Liver (tissue), 9 donors: Measurements from ENCODE around the gene ISX. TPM values are rescaled to one million over a fixed set of nuclear protein-coding genes. Genes with fewer than 3 reads are reported as not detected.

Experiments
- DNase-seq: peaks from one replicate; pipeline ENCODE4 v3.0.0-alpha.2; 2017; ENCODE audit warnings: low spot score
- H3K27ac ChIP-seq, 2 donors: one replicate each; pipeline ENCODE4 v1.7.0; 2013; ENCODE audit warnings: inconsistent platforms in 2 of 2, low read length in 2 of 2, control low read depth in 1 of 2, low read depth in 1 of 2, mild to moderate bottlenecking in 1 of 2
- H3K27me3 ChIP-seq, 4 donors: one replicate each; pipeline versions ENCODE4 v1.6.1 to v1.7.0; 2013; ENCODE audit warnings: low read length in 3 of 4, inconsistent platforms in 1 of 4, mild to moderate bottlenecking in 1 of 4, moderate library complexity in 1 of 4; ENCODE audit not compliant: control insufficient read depth in 4 of 4, insufficient read depth in 4 of 4
- H3K36me3 ChIP-seq, 4 donors: one replicate each; pipeline versions ENCODE4 v1.6.1 to v1.7.0; 2013; ENCODE audit warnings: low read length in 3 of 4, mild to moderate bottlenecking in 3 of 4, low read depth in 1 of 4, moderate library complexity in 1 of 4; ENCODE audit not compliant: control insufficient read depth in 4 of 4, insufficient read depth in 3 of 4
- H3K4me1 ChIP-seq, 4 donors: one replicate each; pipeline versions ENCODE4 v1.6.1 to v1.7.0; 2013; ENCODE audit warnings: low read length in 3 of 4, mild to moderate bottlenecking in 3 of 4, moderate library complexity in 1 of 4; ENCODE audit not compliant: control insufficient read depth in 4 of 4, insufficient read depth in 4 of 4
- H3K4me3 ChIP-seq, 3 donors: one replicate each; pipeline versions ENCODE4 v1.6.1 to v1.7.0; 2013; ENCODE audit warnings: low read length in 3 of 3, control low read depth in 1 of 3, low read depth in 1 of 3, mild to moderate bottlenecking in 1 of 3
- H3K9ac ChIP-seq, 2 donors: one replicate each; pipeline ENCODE4 v1.7.0; 2013; ENCODE audit warnings: low read length in 2 of 2, mild to moderate bottlenecking in 2 of 2, moderate library complexity in 2 of 2, control low read depth in 1 of 2, low read depth in 1 of 2
- H3K9me3 ChIP-seq, 4 donors: one replicate each; pipeline versions ENCODE4 v1.6.1 to v1.7.0; 2013; ENCODE audit warnings: low read length in 3 of 4; ENCODE audit not compliant: control insufficient read depth in 4 of 4
- ATF3 ChIP-seq: IDR thresholded peaks from 2 replicates; pipeline ENCODE4 v1.6.1; 2016; ENCODE audit warnings: antibody characterized with exemption
- CTCF ChIP-seq: fragments of 150-350 bp; IDR thresholded peaks from 2 replicates; pipeline ENCODE4 v1.5.1; 2017; ENCODE audit warnings: improper control_type of control experiment, low read depth, low read length; ENCODE audit not compliant: missing input control
- EGR1 ChIP-seq, 2 donors: IDR thresholded peaks; 2 replicates each; pipeline ENCODE4 v1.6.1; 2016 to 2018; ENCODE audit warnings: antibody characterized with exemption in 2 of 2, low read depth in 2 of 2
- FOXA1 ChIP-seq: IDR thresholded peaks from 2 replicates; pipeline ENCODE4 v1.6.1; 2016; ENCODE audit warnings: antibody characterized with exemption
- FOXA2 ChIP-seq: IDR thresholded peaks from 2 replicates; pipeline ENCODE4 v1.6.1; 2016; ENCODE audit warnings: antibody characterized with exemption
- GABPA ChIP-seq, 2 donors: IDR thresholded peaks in 1 of 2; conservative IDR thresholded peaks in 1 of 2; 2 replicates each; pipeline ENCODE4 v1.6.1; 2016; ENCODE audit warnings: antibody characterized with exemption in 2 of 2, mild to moderate bottlenecking in 1 of 2, moderate library complexity in 1 of 2
- HNF4A ChIP-seq, 2 donors: conservative IDR thresholded peaks; 2 replicates each; pipeline ENCODE4 v1.6.1; 2016; ENCODE audit warnings: antibody characterized with exemption in 2 of 2, mild to moderate bottlenecking in 2 of 2
- HNF4G ChIP-seq: IDR thresholded peaks from 2 replicates; pipeline ENCODE4 v1.6.1; 2016; ENCODE audit warnings: antibody characterized with exemption
- JUND ChIP-seq, 2 donors: IDR thresholded peaks; 2 replicates each; pipeline ENCODE4 v1.6.1; 2016; ENCODE audit warnings: antibody characterized with exemption in 2 of 2
- MAX ChIP-seq: IDR thresholded peaks from 2 replicates; pipeline ENCODE4 v1.6.1; 2016; ENCODE audit warnings: antibody characterized with exemption
- NR2F2 ChIP-seq: IDR thresholded peaks from 2 replicates; pipeline ENCODE4 v1.6.1; 2016; ENCODE audit warnings: antibody characterized with exemption
- RAD21 ChIP-seq, 2 donors: IDR thresholded peaks; 2 replicates each; pipeline ENCODE4 v1.6.1; 2016; ENCODE audit warnings: antibody characterized with exemption in 2 of 2, mild to moderate bottlenecking in 2 of 2
- REST ChIP-seq: IDR thresholded peaks from 2 replicates; pipeline ENCODE4 v1.6.1; 2016; ENCODE audit warnings: antibody characterized with exemption, mild to moderate bottlenecking
- RXRA ChIP-seq, 2 donors: IDR thresholded peaks; 2 replicates each; pipeline ENCODE4 v1.6.1; 2017 to 2018; ENCODE audit warnings: antibody characterized with exemption in 2 of 2, mild to moderate bottlenecking in 1 of 2
- SP1 ChIP-seq: IDR thresholded peaks from 2 replicates; pipeline ENCODE4 v1.6.1; 2018; ENCODE audit warnings: antibody characterized with exemption, mild to moderate bottlenecking
- TAF1 ChIP-seq: conservative IDR thresholded peaks from 2 replicates; pipeline ENCODE4 v1.6.1; 2016; ENCODE audit warnings: antibody characterized with exemption, mild to moderate bottlenecking
- YY1 ChIP-seq: IDR thresholded peaks from 2 replicates; pipeline ENCODE4 v1.6.1; 2016; ENCODE audit warnings: antibody characterized with exemption, mild to moderate bottlenecking
- ZBTB33 ChIP-seq: IDR thresholded peaks from 2 replicates; pipeline ENCODE4 v1.6.1; 2016; ENCODE audit warnings: antibody characterized with exemption
- WGBS: extraction: QIAGEN DNeasy Blood & Tissue Kit; methylation state at CpG from one replicate; pipeline ENCODE4 v1.1.7; 2013; 5-methylcytosine and 5-hydroxymethylcytosine counted together
- polyA plus RNA-seq, 2 donors: library from polyadenylated mRNA; stranded (reverse) in 1 of 2; unstranded in 1 of 2; fragments of 200-250 nt in 1 of 2; fragments of >200 nt in 1 of 2; fragmentation: Nextera tagmentation in 1 of 2; extraction: Ambion mirVana in 1 of 2; gene quantifications; one replicate each; pipeline versions ENCODE4 v1.2.1 to v1.2.3, GENCODE V29; 2013 to 2015
- total RNA-seq, 2 donors: library from RNA; depleted of rRNA; stranded (reverse); fragments of >200 nt; gene quantifications; one replicate each; pipeline ENCODE4 v1.2.3, GENCODE V29; 2014
- donor health status: healthy.
- donor health status: healthy.
- donor health status: healthy.
- donor health status: healthy.
- donor health status: healthy.

ISX gene
- total and polyA plus RNA-seq, 4 donors: 0.03 to 2.7 TPM; not detected in 2

GRCh38 chr22:35099883-35100282, 33.9 kb downstream of the ISX start:
- Histone ChIP-seq H3K27me3 (peaks cover 0 to 2% (median under 1%) of the 10 kb centered on the region in 4 donors), H3K9me3 (no peaks in the 10 kb centered on the region), H3K4me1 (no peaks in the 10 kb centered on the region), H3K4me3 (no peak overlapping the region), H3K36me3 (no peaks in the 10 kb centered on the region), H3K27ac (no peak overlapping the region), H3K9ac (no peak overlapping the region)
- no peak for DNase-seq
- WGBS: 88% methylated on average over 3 of the region's 3 CpGs
- no peak for TF ChIP-seq YY1
- no peak for TF ChIP-seq FOXA1
- TF ChIP-seq NR2F2: no peak
- no peak for TF ChIP-seq MAX
- TF ChIP-seq JUND (IDR thresholded peaks at IDR 0.05): no peak
- TF ChIP-seq CTCF: no peak
- TF ChIP-seq HNF4G: no peak
- no peak for TF ChIP-seq RXRA (IDR thresholded peaks at IDR 0.05)
- TF ChIP-seq TAF1: no peak
- no peak for TF ChIP-seq REST
- no peak for TF ChIP-seq ATF3
- TF ChIP-seq RAD21 (IDR thresholded peaks at IDR 0.05): no peak
- TF ChIP-seq SP1: no peak
- TF ChIP-seq EGR1 (IDR thresholded peaks at IDR 0.05; ENCODE audit: low read depth in 2 of 2): no peak
- TF ChIP-seq ZBTB33: no peak
- TF ChIP-seq HNF4A (conservative IDR thresholded peaks at IDR 0.05): no peak
- no peak for TF ChIP-seq FOXA2
- no peak for TF ChIP-seq GABPA (IDR thresholded peaks at IDR 0.05 in 1 of 2, conservative IDR thresholded peaks at IDR 0.05 in 1 of 2)
